Measurements from ENCODE around the gene RTL1.

DNA sequence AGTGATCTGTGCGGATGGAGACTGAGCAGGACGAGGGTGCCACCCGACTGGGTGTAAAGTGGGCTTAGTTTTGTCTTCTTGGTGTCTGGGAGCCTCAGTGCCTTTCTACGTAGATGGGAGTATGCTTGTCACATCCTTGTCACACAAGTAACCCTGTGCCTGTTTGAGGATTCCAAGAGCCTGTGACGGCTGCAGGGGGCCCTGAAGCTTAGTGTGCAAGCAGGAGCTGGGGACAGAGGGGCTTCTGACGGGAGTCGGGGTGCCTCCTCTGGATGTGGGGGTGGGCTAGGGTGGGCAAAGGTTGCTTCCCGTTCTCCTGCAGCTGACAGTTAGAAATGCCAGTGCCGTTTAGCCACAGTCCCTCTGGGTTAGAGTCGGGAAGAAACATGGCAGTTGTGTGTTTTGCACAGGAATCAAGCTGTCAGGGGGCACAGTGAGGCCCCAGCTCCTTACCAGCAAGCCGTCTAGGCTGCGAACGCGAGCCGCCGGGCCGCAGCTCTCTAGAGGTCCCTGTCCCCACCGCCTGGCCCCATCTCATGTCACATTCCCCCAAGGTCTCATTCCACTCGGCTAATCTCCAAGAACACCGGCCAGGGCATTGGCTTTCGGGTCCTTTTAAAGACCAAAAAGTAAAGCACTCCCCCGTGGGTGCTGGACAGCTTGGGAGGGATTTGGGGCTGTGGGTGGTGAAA, 7.0 kb downstream of the RTL1 start:
- TF ChIP-seq GATA2 (IDR thresholded peaks at IDR 0.05; ENCODE audit: low read depth, low read length), result no peak
- TF ChIP-seq GATA3 (IDR thresholded peaks at IDR 0.05; ENCODE audit: low read depth, low read length), result no peak

Measured in SH-SY5Y (cell line).